WTC11 (cell line): ENCODE measurements around the gene CCDC183. TPM values are rescaled to one million over a fixed set of nuclear protein-coding genes. Genes with fewer than 3 reads are reported as not detected.

Experiments used
- ATAC-seq: fragments of 200-7000 bp; cut with Tn5 transposase; 2 replicates; pipeline ENCODE4 v1.10.0; 2021; ENCODE audit warnings: mild to moderate bottlenecking, moderate library complexity
- CTCF ChIA-PET: fragments of 300-600 bp; sonication (Branson Sonifier 250); formaldehyde crosslinking; loops from one replicate; lab custom pipeline; 2021; ENCODE audit warnings: antibody characterized with exemption; lab: Charles Lee
- POLR2A ChIA-PET: fragments of 350-600 bp; sonication (Branson Sonifier 250); formaldehyde crosslinking; loops from one replicate; lab custom pipeline; 2021; ENCODE audit warnings: antibody characterized with exemption; lab: Charles Lee
- DNase-seq: peaks from one replicate; pipeline ENCODE4 v3.0.0; 2021; ENCODE audit warnings: low spot score
- H3K27ac Mint-ChIP-seq: 2 replicates; pipeline ENCODE4 v1.8.0; 2021; ENCODE audit warnings: mixed read lengths
- H3K27me3 Mint-ChIP-seq: 2 replicates; pipeline ENCODE4 v1.8.0; 2021; ENCODE audit warnings: low read depth, mild to moderate bottlenecking, moderate library complexity, mixed read lengths
- H3K36me3 Mint-ChIP-seq: 2 replicates; pipeline ENCODE4 v1.8.0; 2021; ENCODE audit warnings: mixed read lengths
- H3K4me1 Mint-ChIP-seq: 2 replicates; pipeline ENCODE4 v1.8.0; 2022; ENCODE audit warnings: mixed read lengths
- H3K4me3 Mint-ChIP-seq: 2 replicates; pipeline ENCODE4 v1.8.0; 2021; ENCODE audit warnings: mild to moderate bottlenecking, moderate library complexity, mixed read lengths
- H3K9me3 Mint-ChIP-seq: 2 replicates; pipeline ENCODE4 v1.8.0; 2021; ENCODE audit warnings: mixed read lengths
- E2F5 ChIP-seq: sonication (generic); formaldehyde crosslinking; IDR thresholded peaks from 2 replicates; pipeline ENCODE4 v1.8.1; 2022; ENCODE audit warnings: mild to moderate bottlenecking, moderate library complexity, missing genetic modification reagents
- ELF4 ChIP-seq: sonication (generic); formaldehyde crosslinking; IDR thresholded peaks from 2 replicates; pipeline ENCODE4 v1.8.1; 2022; ENCODE audit warnings: low read depth, mild to moderate bottlenecking, moderate library complexity, missing genetic modification reagents
- FOXP1 ChIP-seq: sonication (generic); formaldehyde crosslinking; IDR thresholded peaks from 2 replicates; pipeline ENCODE4 v1.8.0; 2022; ENCODE audit warnings: missing genetic modification reagents, mild to moderate bottlenecking, moderate library complexity, borderline replicate concordance
- IRF2 ChIP-seq: sonication (generic); formaldehyde crosslinking; IDR thresholded peaks from 2 replicates; pipeline ENCODE4 v1.8.0; 2022; ENCODE audit warnings: low read depth, missing genetic modification reagents, borderline replicate concordance
- TEAD1 ChIP-seq: sonication (generic); formaldehyde crosslinking; IDR thresholded peaks from 2 replicates; pipeline ENCODE4 v1.8.0; 2022; ENCODE audit warnings: mild to moderate bottlenecking, missing genetic modification reagents
- TP53 ChIP-seq: sonication (generic); formaldehyde crosslinking; IDR thresholded peaks from 2 replicates; pipeline ENCODE4 v1.8.1; 2023; ENCODE audit warnings: mild to moderate bottlenecking, missing genetic modification reagents
- ZNF219 ChIP-seq: sonication (generic); formaldehyde crosslinking; IDR thresholded peaks from 2 replicates; pipeline ENCODE4 v1.8.0; 2023; ENCODE audit warnings: missing genetic modification reagents, mild to moderate bottlenecking, borderline replicate concordance
- ZNF281 ChIP-seq: sonication (generic); formaldehyde crosslinking; IDR thresholded peaks from 2 replicates; pipeline ENCODE4 v1.8.0; 2023; ENCODE audit warnings: mild to moderate bottlenecking, missing genetic modification reagents
- ZNF317 ChIP-seq: sonication (generic); formaldehyde crosslinking; IDR thresholded peaks from 2 replicates; pipeline ENCODE4 v1.8.1; 2023; ENCODE audit warnings: low read depth, mild to moderate bottlenecking, moderate library complexity, missing genetic modification reagents, borderline replicate concordance
- total RNA-seq: library from RNA; stranded (reverse); gene quantifications from 3 replicates; pipeline ENCODE4 v1.2.3, GENCODE V29; 2021
- TF ChIP-seq, protein P1 (sequence below): sonication (generic); formaldehyde crosslinking; IDR thresholded peaks from 2 replicates; pipeline ENCODE4 v1.8.1; 2023; ENCODE audit warnings: mild to moderate bottlenecking, missing genetic modification reagents
- TF ChIP-seq, protein P2 (sequence below): fragments of 250-450 bp; sonication (Bioruptor Pico); IDR thresholded peaks from 2 replicates; pipeline ENCODE4 v1.9.0; 2021; ENCODE audit warnings: moderate library complexity, mild to moderate bottlenecking, inconsistent platforms, borderline replicate concordance
- TF ChIP-seq, protein P3 (sequence below): fragments of 200-600 bp; IDR thresholded peaks from 2 replicates; pipeline ENCODE4 v1.8.0; 2022; ENCODE audit warnings: antibody characterized with exemption
- TF ChIP-seq, protein P4 (sequence below): sonication (generic); formaldehyde crosslinking; conservative IDR thresholded peaks from 2 replicates; pipeline ENCODE4 v1.8.1; 2023; ENCODE audit warnings: mild to moderate bottlenecking, low read depth, missing genetic modification reagents, moderate library complexity

CCDC183 gene
- total RNA-seq, 1 experiment from 2014 or later: 2.1 TPM

GRCh38 chr9:136759001-136759400, 37.1 kb upstream of the CCDC183 start:
- Mint-ChIP-seq H3K4me1 (peaks cover 11% of the 10 kb centered on the region), H3K27me3 (no peaks in the 10 kb centered on the region; the same call in 1 of the 2 replicates), H3K36me3 (peaks cover 3% of the 10 kb centered on the region; the same call in 1 of the 2 replicates)
- TF ChIP-seq TP53 (CRISPR knock-in tag): no peak
- TF ChIP-seq E2F5 (CRISPR knock-in tag): no peak
- TF ChIP-seq, all 79 proteins: peak for 0
- peaks cover 13% of the 10 kb centered on the region for H3K9me3 Mint-ChIP-seq
- H3K27ac Mint-ChIP-seq: no peak overlapping the region
- DNase-seq: no peak
- H3K4me3 Mint-ChIP-seq: no peak overlapping the region
- ATAC-seq: no peak
- CTCF ChIA-PET: interaction anchor here (0.6 to 2.2 kb wide), 7 partner anchors 16 to 220 kb away, joined by 3 to 39 read pairs (median 7); partner anchors contain the start of gene LCN10
- POLR2A ChIA-PET: no interaction called here

DNA sequence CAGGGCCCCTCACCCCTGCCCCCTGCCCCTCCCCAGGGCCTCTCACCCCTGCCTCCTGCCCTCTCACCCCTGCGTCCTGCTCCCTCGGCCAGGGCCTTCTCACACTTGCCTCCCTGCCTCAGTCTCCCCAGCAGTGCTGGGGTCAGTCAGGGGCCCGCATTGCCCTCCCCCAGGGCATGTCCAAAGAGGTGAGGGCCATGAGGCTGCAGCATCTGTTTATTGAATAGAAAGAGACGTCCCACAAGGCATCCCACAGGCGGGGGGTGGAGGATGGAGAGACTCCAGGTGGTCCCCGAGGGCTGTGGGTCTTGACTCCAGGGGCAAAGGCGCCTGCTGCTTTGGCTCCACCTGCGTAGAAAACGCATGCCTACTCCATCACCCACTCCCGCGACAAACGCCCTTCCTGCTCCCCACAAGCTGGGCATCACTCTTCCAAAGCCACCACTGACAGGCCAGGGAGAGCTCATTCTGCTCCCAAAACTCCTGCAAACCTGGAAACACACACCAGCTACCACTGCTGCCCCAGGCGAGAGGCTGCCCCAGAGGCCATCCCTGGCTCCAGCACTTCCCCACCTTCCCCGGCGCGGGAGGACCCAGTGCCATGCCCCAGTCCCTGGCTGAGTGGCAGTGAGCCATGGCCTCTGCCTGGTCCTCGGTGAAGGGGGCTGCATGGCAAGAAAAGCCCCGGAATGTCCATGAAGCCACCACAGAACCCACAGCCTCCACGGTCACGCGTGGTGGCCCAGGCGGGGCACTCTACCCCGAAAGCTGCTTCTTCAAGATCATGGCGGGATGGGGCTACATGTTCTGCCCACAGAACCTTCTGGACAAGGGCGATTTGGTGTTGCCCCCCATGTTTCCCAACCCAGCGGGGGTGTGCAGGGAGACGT, 36.5 kb upstream of the CCDC183 start:
- H3K27me3 Mint-ChIP-seq: no peaks in the 10 kb centered on the region; the same call in 1 of the 2 replicates
- ChIA-PET POLR2A (no interaction called here), CTCF (interaction anchor here (0.7 to 1.5 kb wide), 9 partner anchors 10 to 219 kb away, joined by 3 to 7 read pairs (median 3); partner anchors contain the start of gene LCN10)
- H3K27ac Mint-ChIP-seq: peak overlapping the region; percentile 57
- peaks cover 13% of the 10 kb centered on the region for H3K9me3 Mint-ChIP-seq
- peaks cover 11% of the 10 kb centered on the region for H3K4me1 Mint-ChIP-seq
- ATAC-seq: no peak
- TF ChIP-seq ZNF281 (CRISPR knock-in tag) (no peak), ELF4 (CRISPR knock-in tag) (no peak)
- TF ChIP-seq, all 79 proteins: peak for 0
- Mint-ChIP-seq H3K36me3 (peaks cover 3% of the 10 kb centered on the region; the same call in 1 of the 2 replicates), H3K4me3 (no peak overlapping the region)
- no peak for DNase-seq

DNA sequence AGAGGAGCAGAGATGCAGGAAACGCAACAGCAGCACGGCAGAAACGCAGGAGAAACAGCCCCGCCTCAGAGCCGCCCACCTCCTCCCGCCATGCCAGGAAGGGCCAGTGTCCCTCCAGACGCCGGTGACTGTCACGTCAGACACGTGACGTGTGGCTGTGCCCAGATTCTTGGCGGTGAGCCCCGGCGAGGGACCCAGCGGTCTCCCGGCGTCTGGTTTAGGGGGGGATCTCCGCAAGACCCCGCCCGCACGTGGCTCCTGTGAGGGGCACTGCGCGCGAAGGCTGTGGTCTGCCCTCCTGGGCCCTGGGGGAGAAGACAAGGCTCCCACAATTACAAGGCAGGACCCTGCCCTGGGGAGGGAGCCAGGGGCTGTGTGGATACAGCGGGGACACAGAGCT, 35.7 kb upstream of the CCDC183 start:
- H3K27ac Mint-ChIP-seq: peak overlapping the region; percentile 57; the same call in 1 of the 2 replicates
- no peak for ATAC-seq
- DNase-seq: no peak
- H3K27me3 Mint-ChIP-seq: no peaks in the 10 kb centered on the region; the same call in 1 of the 2 replicates
- ChIA-PET CTCF (interaction anchor here (0.7 to 3.0 kb wide), 10 partner anchors 9 to 218 kb away, joined by 3 to 11 read pairs (median 4); partner anchors contain the start of gene LCN10), POLR2A (no interaction called here)
- peaks cover 11% of the 10 kb centered on the region for H3K9me3 Mint-ChIP-seq
- H3K36me3 Mint-ChIP-seq: peaks cover 2% of the 10 kb centered on the region; the same call in 1 of the 2 replicates
- H3K4me1 Mint-ChIP-seq: peaks cover 11% of the 10 kb centered on the region
- no peak overlapping the region for H3K4me3 Mint-ChIP-seq
- TF ChIP-seq, protein P1, sequence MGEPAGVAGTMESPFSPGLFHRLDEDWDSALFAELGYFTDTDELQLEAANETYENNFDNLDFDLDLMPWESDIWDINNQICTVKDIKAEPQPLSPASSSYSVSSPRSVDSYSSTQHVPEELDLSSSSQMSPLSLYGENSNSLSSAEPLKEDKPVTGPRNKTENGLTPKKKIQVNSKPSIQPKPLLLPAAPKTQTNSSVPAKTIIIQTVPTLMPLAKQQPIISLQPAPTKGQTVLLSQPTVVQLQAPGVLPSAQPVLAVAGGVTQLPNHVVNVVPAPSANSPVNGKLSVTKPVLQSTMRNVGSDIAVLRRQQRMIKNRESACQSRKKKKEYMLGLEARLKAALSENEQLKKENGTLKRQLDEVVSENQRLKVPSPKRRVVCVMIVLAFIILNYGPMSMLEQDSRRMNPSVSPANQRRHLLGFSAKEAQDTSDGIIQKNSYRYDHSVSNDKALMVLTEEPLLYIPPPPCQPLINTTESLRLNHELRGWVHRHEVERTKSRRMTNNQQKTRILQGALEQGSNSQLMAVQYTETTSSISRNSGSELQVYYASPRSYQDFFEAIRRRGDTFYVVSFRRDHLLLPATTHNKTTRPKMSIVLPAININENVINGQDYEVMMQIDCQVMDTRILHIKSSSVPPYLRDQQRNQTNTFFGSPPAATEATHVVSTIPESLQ (CRISPR knock-in tag): no peak
- TF ChIP-seq ZNF281 (CRISPR knock-in tag): no peak
- no peak for TF ChIP-seq TEAD1 (CRISPR knock-in tag)
- TF ChIP-seq, protein P2, sequence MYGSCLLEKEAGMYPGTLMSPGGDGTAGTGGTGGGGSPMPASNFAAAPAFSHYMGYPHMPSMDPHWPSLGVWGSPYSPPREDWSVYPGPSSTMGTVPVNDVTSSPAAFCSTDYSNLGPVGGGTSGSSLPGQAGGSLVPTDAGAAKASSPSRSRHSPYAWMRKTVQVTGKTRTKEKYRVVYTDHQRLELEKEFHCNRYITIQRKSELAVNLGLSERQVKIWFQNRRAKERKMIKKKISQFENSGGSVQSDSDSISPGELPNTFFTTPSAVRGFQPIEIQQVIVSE (CRISPR knock-in tag): no peak
- TF ChIP-seq, protein P3, sequence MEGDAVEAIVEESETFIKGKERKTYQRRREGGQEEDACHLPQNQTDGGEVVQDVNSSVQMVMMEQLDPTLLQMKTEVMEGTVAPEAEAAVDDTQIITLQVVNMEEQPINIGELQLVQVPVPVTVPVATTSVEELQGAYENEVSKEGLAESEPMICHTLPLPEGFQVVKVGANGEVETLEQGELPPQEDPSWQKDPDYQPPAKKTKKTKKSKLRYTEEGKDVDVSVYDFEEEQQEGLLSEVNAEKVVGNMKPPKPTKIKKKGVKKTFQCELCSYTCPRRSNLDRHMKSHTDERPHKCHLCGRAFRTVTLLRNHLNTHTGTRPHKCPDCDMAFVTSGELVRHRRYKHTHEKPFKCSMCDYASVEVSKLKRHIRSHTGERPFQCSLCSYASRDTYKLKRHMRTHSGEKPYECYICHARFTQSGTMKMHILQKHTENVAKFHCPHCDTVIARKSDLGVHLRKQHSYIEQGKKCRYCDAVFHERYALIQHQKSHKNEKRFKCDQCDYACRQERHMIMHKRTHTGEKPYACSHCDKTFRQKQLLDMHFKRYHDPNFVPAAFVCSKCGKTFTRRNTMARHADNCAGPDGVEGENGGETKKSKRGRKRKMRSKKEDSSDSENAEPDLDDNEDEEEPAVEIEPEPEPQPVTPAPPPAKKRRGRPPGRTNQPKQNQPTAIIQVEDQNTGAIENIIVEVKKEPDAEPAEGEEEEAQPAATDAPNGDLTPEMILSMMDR: 0 out of 2 replicates have a peak, but pooled peaks have one; percentile 15
- no peak for TF ChIP-seq ZNF317
- no peak for TF ChIP-seq IRF2
- TF ChIP-seq ZNF219 (CRISPR knock-in tag): no peak
- TF ChIP-seq, protein P4, sequence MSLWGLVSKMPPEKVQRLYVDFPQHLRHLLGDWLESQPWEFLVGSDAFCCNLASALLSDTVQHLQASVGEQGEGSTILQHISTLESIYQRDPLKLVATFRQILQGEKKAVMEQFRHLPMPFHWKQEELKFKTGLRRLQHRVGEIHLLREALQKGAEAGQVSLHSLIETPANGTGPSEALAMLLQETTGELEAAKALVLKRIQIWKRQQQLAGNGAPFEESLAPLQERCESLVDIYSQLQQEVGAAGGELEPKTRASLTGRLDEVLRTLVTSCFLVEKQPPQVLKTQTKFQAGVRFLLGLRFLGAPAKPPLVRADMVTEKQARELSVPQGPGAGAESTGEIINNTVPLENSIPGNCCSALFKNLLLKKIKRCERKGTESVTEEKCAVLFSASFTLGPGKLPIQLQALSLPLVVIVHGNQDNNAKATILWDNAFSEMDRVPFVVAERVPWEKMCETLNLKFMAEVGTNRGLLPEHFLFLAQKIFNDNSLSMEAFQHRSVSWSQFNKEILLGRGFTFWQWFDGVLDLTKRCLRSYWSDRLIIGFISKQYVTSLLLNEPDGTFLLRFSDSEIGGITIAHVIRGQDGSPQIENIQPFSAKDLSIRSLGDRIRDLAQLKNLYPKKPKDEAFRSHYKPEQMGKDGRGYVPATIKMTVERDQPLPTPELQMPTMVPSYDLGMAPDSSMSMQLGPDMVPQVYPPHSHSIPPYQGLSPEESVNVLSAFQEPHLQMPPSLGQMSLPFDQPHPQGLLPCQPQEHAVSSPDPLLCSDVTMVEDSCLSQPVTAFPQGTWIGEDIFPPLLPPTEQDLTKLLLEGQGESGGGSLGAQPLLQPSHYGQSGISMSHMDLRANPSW (CRISPR knock-in tag): no peak
- TF ChIP-seq FOXP1 (CRISPR knock-in tag): 0 out of 2 replicates have a peak, but pooled peaks have one; percentile 15
